Lower lobe of right lung (tissue), 2 donors: ENCODE data around the gene CDH2. TPM values are rescaled to one million over a fixed set of nuclear protein-coding genes. Genes with fewer than 3 reads are reported as not detected.

Source experiments
- ATAC-seq, 2 donors: fragments of 200-7000 bp; cut with Tn5 transposase; one replicate each; pipeline ENCODE4 v1.9.1; 2020 to 2022; ENCODE audit warnings: mild to moderate bottlenecking in 2 of 2, moderate library complexity in 2 of 2
- DNase-seq: peaks from one replicate; pipeline ENCODE4 v3.0.0-alpha.2; 2020
- H3K27ac ChIP-seq: fragments of 200-600 bp; one replicate; pipeline ENCODE4 v1.8.0; 2022
- H3K27me3 ChIP-seq: fragments of 200-600 bp; one replicate; pipeline ENCODE4 v1.8.0; 2022; ENCODE audit warnings: low read depth
- H3K36me3 ChIP-seq: fragments of 200-600 bp; one replicate; pipeline ENCODE4 v1.8.0; 2022; ENCODE audit warnings: mild to moderate bottlenecking
- H3K4me1 ChIP-seq: fragments of 200-600 bp; one replicate; pipeline ENCODE4 v1.8.0; 2022
- H3K4me3 ChIP-seq: fragments of 200-600 bp; one replicate; pipeline ENCODE4 v1.8.0; 2022; ENCODE audit warnings: mild to moderate bottlenecking
- H3K9me3 ChIP-seq: fragments of 200-600 bp; one replicate; pipeline ENCODE4 v1.8.0; 2022
- CTCF ChIP-seq: fragments of 200-600 bp; IDR thresholded peaks from one replicate; pipeline ENCODE4 v1.8.0; 2022; ENCODE audit warnings: antibody characterized with exemption, mild to moderate bottlenecking
- intact Hi-C: fragments of 100-400 bp; cut with DNase I; formaldehyde crosslinking; loops from one replicate; pipeline ENCODE4 v1.11.0; 2022
- total RNA-seq: library from RNA; stranded (reverse); fragmentation: NEBNext Ultra II Directional; extraction: Animal tissue kit (Norgen Biotek cat#: 25700); gene quantifications from one replicate; pipeline ENCODE4 v1.2.1, GENCODE V29; 2021
- donor health status: DM: no; HTN: yes; CAD: no; lungs with severe emphysema.

Gene CDH2
- total RNA-seq, 1 donor from 2014 or later, result 0.68 TPM

GRCh38 chr18:28175930-28176697 is 816 bp downstream of the CDH2 start:
- Histone ChIP-seq H3K9me3 (no peaks in the 10 kb centered on the region), H3K27ac (no peak overlapping the region), H3K27me3 (peaks cover 58% of the 10 kb centered on the region), H3K4me3 (peak overlapping the region; percentile 54), H3K36me3 (no peaks in the 10 kb centered on the region), H3K4me1 (peaks cover 25% of the 10 kb centered on the region)
- TF ChIP-seq CTCF, result no peak
- intact Hi-C loops, result no loop called here
- peak in 1 of 2 donors; percentile 23 for ATAC-seq
- no peak for DNase-seq

- Histone ChIP-seq H3K9me3 (no peaks in the 10 kb centered on the region), H3K4me3 (no peak overlapping the region), H3K27me3 (peaks cover 56% of the 10 kb centered on the region), H3K4me1 (peaks cover 25% of the 10 kb centered on the region), H3K36me3 (no peaks in the 10 kb centered on the region), H3K27ac (no peak overlapping the region)
- TF ChIP-seq CTCF, result no peak
- intact Hi-C loops, result no loop called here
- no peak for DNase-seq
- ATAC-seq, result peak; percentile 42 to 51
These were observed 1.6 kb downstream of the CDH2 start for GRCh38 chr18:28175150-28175929.

- Histone ChIP-seq H3K27ac (no peak overlapping the region), H3K9me3 (no peaks in the 10 kb centered on the region), H3K4me3 (no peak overlapping the region), H3K4me1 (peaks cover 25% of the 10 kb centered on the region), H3K36me3 (no peaks in the 10 kb centered on the region), H3K27me3 (peaks cover 53% of the 10 kb centered on the region)
- no peak for TF ChIP-seq CTCF
- DNase-seq, result no peak
- intact Hi-C loops, result no loop called here
- no peak for ATAC-seq
These were observed 2.6 kb downstream of the CDH2 start for GRCh38 chr18:28174181-28174905.

GRCh38 chr18:28171837-28172236 is 5.1 kb downstream of the CDH2 start:
- H3K27ac ChIP-seq, result no peak overlapping the region
- no peak for ATAC-seq
- intact Hi-C loops, result no loop called here
- H3K9me3 ChIP-seq, result no peaks in the 10 kb centered on the region
- no peak overlapping the region for H3K4me3 ChIP-seq
- H3K36me3 ChIP-seq, result no peaks in the 10 kb centered on the region
- no peak for TF ChIP-seq CTCF
- peaks cover 40% of the 10 kb centered on the region for H3K27me3 ChIP-seq
- DNase-seq, result no peak
- peaks cover 14% of the 10 kb centered on the region for H3K4me1 ChIP-seq

DNA sequence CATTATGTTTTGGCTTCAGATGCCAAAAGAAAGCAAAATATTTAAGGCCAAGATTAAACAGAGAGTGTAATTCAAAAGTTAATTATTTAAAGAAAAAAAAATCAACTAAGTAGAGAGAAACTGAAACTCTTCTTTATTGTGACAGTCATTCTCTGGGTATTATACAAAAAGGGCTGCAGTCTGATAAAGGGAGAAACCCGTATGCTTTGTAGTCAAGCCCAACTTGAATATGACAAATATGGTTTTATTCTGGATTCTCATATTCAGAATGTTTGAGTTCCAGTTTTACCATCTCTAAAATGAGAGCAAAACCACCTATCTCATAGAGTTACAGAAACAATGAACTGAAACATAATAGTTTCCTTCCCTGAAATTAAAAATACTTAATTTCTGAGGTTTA is 8.2 kb downstream of the CDH2 start:
- no peak for DNase-seq
- intact Hi-C loops, result no loop called here
- Histone ChIP-seq H3K36me3 (no peaks in the 10 kb centered on the region), H3K9me3 (no peaks in the 10 kb centered on the region), H3K4me1 (no peaks in the 10 kb centered on the region), H3K27me3 (peaks cover 11% of the 10 kb centered on the region), H3K27ac (no peak overlapping the region), H3K4me3 (no peak overlapping the region)
- TF ChIP-seq CTCF, result no peak
- ATAC-seq, result no peak
